Stimulated activated CD8-positive, alpha-beta memory T cell treated with anti-CD3 and anti-CD28 coated beads, Interleukin-12 subunit alpha, Interleukin-12 subunit beta, amount 100 ng/mL, for 24 hours (primary cell): Measurements from ENCODE around the gene MAFG.
"Not testable (repeated sequence)": the region's sequence is repeated elsewhere in the genome, so short reads cannot be mapped to it uniquely, and the experiment has no call there.

Source experiments
- DNase-seq: peaks from one replicate; pipeline ENCODE4 v3.0.0-alpha.2; 2020; ENCODE audit errors: extremely low read depth

MAFG gene

DNA sequence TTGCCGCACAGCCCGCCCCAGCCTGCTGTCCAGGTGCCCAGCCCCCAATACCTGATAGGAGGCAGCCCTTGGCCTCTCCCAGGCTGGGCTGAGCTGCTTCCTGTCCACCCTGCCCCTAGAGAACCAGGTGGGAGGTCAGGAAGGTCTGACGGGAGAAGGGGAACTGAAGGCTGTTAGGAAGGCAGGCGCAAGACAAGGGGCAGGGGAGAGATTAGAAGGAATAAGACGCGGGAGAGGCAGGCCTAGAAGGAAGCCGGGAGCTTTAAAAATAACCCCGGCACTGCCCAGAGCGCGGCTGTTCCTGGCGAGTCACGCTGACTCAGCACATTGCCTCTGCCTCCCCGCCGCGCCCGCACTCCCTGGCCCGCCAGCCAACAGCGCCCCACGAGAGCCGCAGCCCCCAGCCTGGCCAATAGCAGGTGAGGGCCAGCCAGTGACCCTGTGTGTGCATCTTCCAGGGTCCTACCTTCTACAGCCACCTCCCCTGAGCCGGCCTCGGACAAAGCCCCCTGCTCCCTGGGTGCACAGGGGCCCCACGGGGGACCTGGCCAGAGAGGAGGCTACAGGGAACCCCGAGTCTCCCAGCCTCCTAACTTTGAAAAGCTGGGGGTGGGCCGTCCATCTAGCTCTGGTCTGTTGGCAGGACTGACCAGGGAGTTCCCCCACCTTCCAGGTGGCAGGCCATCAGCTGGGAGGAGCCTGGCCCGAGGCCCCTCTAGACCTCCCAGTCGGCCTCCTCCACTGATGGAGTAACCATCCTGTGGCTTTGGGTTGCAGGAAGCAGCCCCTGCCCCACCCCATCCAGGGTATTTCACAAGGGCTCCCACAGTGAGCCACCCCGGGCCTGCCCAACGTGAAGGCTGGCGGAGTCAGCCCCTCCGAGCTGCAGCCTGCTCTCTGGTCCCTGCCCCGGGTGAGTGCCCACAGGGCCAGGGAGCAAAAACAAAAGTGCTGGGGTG, 4.0 kb downstream of the MAFG start:
- DNase-seq = no peak

DNA sequence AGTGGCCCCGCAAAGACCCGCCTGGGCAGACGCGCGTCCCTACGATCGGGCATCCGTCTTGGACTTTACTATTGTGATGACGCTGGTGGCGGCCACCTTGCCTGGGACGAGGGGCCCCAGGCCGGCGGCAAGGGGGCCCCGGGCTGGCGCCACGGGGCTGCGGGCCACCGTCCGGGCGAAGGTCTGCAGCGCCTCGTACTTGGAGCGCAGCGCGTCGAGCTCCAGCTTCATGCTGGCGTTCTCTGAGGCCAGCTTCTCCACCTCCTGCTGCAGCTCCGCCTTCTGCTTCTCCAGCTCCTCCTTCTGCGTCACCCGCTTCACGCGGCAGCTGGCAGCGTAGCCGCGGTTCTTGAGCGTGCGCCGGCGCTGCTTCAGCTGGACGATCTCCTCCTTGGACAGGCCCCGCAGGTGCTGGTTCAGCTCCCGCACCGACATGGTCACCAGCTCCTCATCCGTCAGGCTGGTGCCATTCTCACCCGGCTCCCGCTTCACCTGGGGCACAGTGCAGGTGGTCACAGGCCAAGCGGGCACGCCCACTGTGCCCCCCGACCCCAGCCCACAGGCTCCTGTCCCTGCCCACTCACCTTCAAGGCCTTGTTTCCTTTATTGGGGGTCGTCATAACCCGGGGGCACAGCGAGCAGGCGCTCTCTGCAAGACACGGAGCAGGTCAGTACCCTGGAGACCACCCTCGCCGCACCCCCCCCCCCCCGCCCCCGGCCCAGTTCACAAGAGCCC, 4.8 kb downstream of the MAFG start:
- no peak for DNase-seq

DNA sequence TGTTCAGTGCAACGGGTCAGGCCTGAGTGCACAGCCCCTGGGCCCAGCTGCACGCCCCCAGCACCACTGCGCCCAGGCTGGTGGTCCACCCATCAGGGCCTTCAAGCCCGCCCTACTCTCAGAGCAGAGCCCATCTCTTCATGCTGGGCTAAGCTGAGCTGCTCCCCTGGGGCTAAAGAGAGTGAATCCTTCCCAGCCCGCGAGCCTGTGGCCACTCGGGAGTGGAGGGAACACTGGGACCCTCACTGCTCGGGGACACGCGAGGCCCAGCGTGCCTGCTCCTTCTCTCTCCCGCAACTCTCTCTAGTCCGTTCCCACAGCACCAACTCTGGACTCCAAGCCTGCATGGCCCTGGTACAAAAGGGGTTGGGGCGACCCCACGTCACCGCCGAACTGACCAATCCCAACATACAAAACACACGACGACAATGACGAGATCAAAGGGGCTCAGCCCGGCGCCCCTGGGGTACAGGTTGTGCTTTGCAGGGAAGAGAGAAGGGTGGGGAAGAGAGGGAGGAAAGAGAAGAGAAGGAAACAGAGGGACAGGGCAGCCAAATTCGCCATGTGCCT, 5.5 kb downstream of the MAFG start:
- no peak for DNase-seq

DNA sequence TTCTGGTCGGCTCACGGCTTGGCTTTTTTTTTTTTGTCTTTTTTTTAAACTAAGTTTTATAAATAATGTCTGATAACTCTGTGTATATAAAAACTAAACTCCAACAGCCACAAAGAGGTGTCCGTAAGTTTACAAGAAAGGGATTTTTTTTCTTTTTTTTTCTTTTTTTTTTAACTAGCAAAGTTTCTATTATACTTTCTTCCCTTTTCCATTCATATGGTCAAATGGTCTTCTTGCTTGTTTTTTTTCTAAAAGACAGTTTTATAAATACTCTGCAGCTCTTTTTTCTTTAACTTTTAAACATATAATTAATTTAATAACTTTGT, 6.0 kb downstream of the MAFG start:
- no peak for DNase-seq

DNA sequence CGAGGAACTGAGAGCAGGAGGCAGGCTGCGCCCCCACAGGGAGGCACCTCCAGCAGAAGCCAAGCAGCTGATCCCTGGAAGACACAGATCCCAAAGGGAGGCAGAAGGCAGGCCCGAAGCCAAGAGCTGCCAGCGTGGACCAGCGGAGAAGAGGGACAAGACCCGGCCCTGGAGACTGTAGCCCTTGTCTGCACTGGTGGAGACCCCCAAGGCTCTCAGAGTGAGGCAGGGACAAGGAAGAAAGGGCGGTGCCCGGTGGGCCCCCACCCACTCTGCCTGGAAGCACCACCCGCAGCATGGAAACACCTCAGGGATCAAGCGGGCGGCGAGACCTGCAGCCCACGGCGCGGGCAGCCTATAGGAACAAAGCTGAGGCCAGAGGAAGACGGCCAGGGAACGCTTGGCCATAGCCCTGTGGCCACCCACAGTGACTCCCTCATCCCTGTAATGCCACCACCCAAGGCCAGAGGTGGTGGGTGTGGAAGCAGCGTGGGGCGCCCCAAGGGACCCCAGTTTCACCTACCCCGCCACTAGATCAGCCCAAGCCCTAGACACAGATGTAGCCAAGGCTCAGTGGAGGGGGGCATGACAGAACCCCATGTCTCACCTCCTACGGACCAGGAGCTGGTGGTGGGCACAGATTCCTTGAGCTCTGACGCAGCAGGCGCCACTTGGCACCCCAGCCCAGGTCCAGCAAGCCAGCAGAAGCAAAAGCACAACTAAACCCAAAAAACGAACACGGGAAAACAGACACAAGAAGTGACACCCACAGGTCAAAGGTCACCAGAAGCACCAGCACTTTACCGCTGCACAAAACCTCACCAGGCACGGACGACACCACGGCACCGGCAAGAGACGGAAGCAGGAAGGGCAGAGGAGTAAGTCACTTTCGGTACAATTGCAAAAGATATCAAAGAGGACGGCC, 6.7 kb downstream of the MAFG start:
- no peak for DNase-seq

DNA sequence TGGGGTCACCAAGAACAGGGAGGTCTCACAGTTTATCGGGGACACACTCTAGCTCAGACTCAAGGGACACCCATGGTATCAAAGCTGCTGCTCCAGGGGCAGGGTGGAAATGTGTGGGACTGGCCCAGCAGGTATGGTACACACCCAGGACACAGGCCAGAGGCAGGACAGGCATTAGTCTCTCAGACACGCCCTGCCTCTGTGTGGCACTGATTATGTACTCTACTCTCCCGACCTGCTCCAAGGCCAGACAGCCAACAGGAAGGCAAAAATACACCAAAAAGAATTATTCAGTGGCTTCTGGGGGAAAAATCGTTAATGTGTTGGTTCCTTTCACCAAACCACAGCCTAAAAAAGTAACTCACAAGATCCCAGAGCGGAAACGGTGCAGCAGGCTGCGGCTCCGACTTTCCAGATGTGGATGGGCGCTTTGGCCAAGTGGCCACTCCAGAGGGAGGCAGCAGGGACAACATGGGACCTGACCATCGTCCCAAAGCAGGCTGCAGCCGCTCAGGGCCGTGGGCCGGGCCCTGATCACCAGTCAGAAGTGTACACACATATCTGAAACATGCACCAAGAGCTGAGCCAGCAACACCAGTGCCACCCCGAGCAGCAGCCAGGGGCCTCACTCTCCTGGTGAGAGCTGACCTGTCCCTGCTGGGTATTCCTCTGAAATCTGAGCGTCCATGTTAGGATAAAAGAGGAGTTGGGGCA, 8.5 kb downstream of the MAFG start:
- DNase-seq = no peak

DNA sequence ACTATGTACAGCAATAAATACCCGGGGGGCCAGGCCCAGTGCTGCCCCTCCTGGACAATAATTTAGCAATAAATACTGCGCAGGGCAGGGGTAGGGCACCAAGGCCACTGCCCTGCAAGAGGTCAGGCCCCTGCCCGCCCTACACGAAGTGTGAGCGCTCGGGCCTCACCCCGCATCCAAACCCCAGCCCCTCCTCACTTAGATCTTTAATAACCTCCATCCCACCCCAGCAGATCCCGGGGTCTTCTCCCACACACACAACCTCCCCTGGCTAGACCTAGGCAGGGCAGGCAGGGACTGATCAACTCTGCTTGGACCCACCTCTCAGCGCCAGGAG, 9.2 kb downstream of the MAFG start:
- DNase-seq = not testable (repeated sequence)

DNA sequence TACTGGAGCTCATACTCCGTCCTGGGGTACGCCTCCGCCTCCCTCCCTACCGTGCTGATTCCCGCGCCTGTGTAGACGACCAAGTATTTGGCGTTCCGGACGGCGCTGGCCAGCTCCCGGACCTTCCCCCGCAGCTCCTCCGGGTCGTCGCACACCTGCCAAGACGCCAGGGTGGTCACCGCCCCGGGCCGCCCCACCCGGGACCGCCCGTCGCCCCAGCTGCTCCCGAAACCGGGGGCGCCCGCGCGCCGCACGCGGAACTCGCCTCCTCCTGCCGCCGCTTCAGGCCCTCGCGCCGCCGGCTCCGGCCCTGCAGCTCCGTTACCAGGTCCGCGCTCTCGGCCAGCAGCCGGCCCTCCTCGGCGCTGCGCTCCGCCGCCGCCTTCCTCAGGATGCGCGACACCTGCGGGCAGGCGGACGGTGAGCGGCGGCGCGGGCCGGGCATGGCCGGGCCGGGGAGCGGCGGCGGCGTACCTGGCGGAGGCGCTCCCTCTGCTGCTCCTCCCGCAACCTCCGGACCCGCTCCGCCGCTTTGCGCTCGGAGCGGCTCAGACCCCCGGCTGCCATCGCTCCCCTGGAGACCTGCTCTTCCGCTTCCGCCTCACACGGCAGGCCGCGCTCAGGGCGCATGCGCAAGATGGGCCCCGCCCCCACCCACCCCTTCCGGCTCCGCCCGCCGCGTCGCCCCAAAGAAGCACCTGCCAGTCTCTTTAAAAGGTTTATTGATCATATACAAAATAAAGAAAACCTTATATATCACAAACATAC, 9.8 kb downstream of the MAFG start, which contains the start of gene SIRT7:
Gene SIRT7 (minus strand): TSS at position 612 of the 768 bp plus-strand sequence. CDS start 45 bp downstream, at position 567.
- DNase-seq = peak; percentile 58

DNA sequence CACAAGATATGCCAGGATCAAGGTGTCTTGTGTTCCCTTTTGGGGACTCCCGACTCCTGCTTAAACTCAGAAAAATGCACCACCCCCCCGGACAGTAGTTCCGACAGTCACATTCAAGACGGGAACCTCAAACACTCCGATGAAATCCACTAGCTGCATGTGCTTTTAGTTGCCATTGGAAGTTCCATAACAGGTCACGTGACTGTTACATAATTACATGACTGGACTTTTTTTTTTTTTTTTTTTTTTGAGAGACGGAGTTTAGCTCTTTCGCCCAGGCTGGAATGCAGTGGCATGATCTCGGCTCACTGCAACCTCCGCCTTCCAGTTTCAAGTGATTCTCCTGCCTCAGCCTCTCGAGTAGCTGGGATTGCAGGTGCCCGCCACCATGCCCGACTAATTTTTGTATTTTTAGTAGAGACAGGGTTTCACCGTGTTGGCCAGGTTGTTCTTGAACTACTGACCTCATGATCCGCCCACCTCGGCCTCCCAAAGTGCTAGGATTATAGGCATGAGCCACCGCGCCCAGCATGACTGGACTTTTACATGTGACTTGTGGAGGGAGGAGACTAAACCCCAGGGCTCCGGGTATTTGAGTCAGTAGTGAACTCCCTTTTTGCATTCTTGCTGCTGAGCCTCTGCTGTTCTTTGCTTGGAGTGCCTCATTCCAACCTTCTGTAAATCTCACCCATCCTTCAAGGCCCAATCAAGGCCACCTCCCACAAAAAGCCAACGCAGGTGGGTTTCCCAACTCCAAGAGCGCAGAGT, 11.1 kb downstream of the MAFG start:
- DNase-seq = no peak

DNA sequence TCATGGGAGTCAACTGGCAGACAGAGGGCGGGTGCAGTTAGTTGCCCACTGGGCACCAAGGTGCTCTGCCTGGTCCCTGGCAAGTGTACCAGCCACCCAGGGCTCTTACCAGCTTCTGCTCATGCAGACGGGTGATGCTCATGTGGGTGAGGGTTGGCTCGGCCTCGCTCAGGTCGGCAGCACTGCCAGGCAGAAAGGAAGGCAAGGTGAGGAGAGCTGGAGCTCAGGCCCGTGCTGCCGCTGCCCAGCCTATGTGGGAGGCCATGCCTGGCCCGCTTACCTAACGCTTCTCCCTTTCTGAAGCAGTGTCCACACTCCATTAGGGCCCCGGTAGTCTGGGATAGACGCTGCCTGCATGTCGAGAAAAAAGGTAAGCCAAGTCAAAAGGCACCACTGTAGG, 12.2 kb downstream of the MAFG start:
- no peak for DNase-seq

DNA sequence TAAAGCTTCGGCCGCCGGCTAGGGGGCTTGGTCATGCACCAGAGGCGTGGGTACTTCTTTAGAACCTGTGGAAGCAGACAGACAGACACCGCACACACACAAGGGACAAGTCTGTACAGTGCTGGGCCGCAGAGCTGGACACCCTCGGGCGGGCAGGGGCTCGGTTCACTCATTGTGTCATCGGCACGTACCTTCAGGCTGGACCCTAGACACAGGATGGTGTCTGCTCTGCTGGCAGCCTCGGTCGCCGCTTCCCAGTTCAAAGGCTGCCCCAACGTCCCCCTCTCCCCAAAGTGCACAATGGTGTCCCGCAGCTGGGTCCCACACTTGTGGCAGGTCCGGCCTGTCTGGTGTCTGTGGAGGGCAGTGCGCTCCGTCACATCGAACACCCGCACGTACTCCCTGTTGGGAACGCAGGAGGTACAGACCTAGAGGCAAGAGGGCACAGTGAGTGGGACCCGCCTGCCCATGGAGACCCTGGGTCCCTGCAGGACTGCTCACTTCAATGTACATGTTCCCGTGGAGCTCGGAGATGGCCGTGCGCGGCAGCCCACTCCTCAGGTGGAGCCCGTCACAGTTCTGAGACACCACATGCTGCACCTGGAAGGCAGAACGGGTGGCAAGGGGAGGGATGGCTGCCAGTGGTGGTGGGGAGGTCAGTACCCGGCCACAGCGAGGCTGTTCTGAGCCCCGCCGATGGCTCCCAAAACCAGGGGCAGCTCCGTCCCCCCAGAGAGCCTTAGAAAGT, 13.3 kb downstream of the MAFG start:
- no peak for DNase-seq

DNA sequence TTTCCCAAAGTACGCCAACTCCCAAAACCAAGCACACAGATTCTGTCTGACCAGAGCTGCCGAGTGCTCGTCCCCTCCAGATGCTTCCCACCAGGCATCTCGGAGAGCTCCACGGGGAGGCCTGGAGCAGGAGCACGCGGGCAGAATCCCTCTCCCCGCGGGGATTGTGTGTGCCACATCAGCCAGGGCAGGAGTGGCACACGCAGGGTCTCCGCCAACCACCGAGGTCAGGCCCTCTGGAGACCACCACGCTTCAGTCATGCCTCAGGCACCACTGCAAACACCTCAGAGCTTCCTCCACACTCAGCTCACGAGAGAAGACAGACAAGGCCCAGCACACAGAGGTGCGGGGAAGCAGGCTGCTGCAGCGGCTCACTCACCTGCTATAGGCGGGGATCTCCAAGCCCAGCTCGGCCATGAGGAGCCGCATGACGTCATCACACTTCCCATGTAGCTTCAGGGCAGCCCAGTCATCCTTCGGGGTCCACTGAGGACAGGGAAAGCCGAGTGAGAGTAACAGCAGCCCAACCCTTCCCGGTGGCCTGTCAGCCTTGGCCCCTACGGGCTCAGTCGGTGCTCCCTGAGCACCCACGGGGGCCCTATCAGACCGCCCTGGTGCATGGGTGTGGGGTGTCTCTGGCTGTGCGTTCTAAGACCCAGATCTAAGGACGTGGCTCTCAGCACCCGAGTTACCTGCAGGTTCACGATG, 14.0 kb downstream of the MAFG start:
- DNase-seq = no peak

DNA sequence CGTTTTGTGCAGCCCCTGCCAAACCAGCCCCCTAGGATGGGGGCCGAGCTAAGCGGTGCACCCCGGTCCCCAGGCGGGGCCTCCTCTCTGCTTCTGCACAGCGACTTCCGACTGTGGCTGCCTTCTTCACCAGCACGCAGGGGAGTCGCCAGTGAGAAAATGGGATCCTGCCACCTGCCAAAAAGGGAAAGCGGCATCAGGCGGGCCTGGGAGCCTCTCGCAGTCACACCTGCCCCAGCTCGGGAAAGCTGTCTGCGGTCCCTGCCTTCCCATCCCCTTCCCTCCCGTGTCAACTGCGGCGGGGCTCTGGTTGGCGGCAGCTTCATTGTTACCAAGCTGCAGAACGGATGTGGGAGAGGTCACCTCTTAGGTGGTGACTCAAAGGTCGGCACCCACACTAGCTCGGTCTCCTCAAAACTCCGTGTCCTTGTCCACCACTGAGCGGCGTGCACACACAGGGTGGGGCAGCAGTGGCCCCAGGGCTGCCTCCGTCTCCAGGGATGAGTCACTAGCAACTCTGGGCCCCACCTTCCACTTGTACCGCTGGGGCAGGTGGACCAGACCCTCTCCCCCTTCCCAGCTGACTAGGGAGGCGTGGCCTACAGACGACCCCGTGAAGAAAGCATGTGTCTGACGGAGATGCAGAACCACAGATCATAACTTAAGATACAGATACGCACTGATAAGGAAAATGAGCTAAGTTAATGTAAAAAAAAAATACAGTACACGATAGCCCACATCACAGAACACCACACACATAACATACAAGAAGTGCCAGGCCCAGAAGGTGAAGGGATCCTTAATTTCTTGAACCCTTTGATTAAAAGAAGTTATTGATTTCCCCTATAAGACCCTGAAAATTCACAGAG, 14.9 kb downstream of the MAFG start:
- DNase-seq = no peak

DNA sequence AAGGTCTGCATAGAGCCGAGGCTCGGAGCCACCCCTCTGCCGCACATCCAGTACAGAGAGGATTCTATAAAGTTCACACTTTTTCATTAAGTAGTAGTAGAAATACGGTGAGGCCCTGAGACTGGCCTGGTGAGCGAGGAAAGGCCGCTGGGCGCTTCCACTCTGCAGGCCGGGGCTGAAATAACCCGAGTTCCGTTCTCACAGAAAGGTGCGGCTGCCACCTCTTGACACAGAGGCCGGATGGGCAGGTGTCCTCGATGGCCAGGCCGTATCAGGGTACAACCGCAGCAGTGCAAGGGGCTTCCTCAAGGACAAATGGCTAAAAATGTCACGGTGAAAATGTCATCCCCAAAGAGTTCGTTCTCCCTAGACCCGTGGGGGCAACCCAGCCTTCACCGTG, 15.6 kb downstream of the MAFG start:
- no peak for DNase-seq

DNA sequence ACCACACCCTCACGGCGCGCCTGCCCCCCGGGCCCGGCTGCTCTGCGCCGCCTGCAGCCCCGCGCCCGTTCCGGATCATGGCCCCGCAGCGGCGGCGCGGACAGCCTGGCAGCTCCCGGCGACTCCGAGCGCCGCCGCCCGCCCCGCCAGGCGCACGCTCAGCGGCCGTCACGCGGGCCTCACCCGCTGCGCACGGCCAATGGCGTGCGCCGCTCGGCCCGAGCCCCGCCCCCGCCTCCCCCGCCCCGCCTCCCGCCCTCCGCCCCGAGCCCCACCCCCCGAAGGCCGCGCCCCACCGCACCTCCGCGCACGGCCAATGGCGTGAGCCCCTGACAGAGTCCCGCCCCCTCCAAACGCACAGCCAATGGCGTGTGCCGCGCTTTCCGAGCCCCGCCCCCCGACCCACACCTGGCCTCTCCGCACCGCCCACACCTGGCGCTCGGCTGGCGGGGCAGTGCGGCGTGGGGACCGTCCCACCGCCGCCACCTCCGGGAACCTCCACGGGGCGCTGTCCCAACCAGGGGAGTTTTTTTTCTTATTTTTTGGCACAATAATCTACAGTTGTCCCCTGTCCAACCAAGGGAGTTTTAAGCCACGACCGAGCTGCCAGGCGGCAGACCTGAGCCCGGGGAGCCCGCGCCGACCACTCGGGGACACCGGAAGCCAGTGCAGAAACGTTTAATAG, 16.1 kb downstream of the MAFG start, which contains the start of gene PCYT2:
Gene PCYT2 (minus strand): TSS at position 123 of the 685 bp plus-strand sequence. CDS start 44 bp downstream, at position 79.
- DNase-seq = peak; percentile 82

DNA sequence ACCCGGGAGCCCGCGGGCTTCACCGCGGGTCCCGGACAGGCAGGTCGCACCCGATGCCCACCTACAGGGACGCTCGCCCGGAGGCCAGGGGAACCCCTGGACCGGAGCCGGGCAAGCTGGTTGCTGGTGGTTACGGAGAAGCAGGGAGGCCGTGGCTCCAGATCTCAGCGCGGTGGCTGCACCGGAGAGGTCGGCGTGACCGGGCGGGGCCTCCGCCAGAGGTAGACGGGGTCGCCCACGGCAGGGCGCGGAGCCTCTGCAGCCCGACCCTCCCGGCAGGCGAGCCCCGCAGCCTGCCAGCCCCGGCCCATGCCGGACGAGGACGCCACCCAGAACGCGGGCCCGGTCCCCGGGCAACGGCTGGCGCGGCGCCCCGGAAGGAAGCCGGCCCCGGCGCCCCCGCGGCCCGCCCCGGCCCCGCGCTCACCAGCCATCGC, 16.7 kb downstream of the MAFG start:
- DNase-seq = no peak
